ENCODE data around the gene ENTREP1.

DNA sequence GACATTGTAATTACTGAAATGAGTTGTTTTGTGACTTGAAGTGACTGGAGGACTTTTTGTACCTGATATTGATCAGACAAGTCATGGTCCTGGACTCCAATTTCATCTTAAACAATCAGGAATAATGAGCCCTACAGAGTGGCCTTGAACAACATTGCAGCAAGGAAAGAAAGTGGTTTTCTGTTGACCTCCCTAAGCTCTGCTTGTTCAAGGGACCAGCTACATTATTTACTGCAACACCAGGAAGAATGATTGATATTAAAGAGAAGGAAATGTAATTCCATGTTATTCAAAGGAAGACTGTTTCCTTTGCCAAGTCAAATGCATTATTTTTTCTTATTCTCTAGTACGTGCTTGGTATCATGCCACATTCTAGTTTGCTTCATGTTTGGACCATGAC is 22.6 kb downstream of the ENTREP1 start:
- TF ChIP-seq, protein P1, sequence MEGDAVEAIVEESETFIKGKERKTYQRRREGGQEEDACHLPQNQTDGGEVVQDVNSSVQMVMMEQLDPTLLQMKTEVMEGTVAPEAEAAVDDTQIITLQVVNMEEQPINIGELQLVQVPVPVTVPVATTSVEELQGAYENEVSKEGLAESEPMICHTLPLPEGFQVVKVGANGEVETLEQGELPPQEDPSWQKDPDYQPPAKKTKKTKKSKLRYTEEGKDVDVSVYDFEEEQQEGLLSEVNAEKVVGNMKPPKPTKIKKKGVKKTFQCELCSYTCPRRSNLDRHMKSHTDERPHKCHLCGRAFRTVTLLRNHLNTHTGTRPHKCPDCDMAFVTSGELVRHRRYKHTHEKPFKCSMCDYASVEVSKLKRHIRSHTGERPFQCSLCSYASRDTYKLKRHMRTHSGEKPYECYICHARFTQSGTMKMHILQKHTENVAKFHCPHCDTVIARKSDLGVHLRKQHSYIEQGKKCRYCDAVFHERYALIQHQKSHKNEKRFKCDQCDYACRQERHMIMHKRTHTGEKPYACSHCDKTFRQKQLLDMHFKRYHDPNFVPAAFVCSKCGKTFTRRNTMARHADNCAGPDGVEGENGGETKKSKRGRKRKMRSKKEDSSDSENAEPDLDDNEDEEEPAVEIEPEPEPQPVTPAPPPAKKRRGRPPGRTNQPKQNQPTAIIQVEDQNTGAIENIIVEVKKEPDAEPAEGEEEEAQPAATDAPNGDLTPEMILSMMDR (IDR thresholded peaks at IDR 0.05; ENCODE audit: low read depth, low read length, poor library complexity, severe bottlenecking) = no peak
- TF ChIP-seq EZH2phosphoT487 (IDR thresholded peaks at IDR 0.05; ENCODE audit: borderline replicate concordance, low read length) = no peak
